MCF 10A (cell line): Measurements from ENCODE around the gene PLEKHF1. TPM values are rescaled to one million over a fixed set of nuclear protein-coding genes. Genes with fewer than 3 reads are reported as not detected.
A peak's percentile ranks its signal among the peaks of the same experiment; 100 is the strongest.

Experiments used
- BruUV-seq: library from RNA; stranded (reverse); fragments of 400-500 nt; replicated peaks from 2 replicates; lab custom pipeline; 2021; lab: Mats Ljungman, UMichigan
- CTCF ChIA-PET: fragments of 300-600 bp; sonication (Branson Sonifier 250); formaldehyde crosslinking; extraction: SDS; loops from one replicate; lab custom pipeline; 2021; ENCODE audit warnings: antibody characterized with exemption, inconsistent platforms; lab: Yijun Ruan, JAX
- POLR2A ChIA-PET: fragments of 300-600, 350-650 bp; sonication (Branson Sonifier 250); formaldehyde crosslinking; extraction: SDS; loops from one replicate; lab custom pipeline; 2020; ENCODE audit warnings: antibody characterized with exemption, inconsistent platforms; lab: Yijun Ruan, JAX
- DNase-seq: peaks from one replicate; pipeline ENCODE4 v3.0.0-alpha.2; 2018; ENCODE audit not compliant: unreplicated experiment
- H3K27ac Mint-ChIP-seq: one replicate; pipeline ENCODE4 v1.8.0; 2022; ENCODE audit warnings: mild to moderate bottlenecking, low read depth, mixed read lengths; ENCODE audit not compliant: unreplicated experiment
- H3K27me3 Mint-ChIP-seq: one replicate; pipeline ENCODE4 v1.8.0; 2022; ENCODE audit warnings: mixed read lengths; ENCODE audit not compliant: insufficient read depth, unreplicated experiment
- H3K36me3 Mint-ChIP-seq: one replicate; pipeline ENCODE4 v1.8.0; 2022; ENCODE audit warnings: mild to moderate bottlenecking, moderate library complexity, mixed read lengths; ENCODE audit not compliant: insufficient read depth, unreplicated experiment
- H3K4me1 Mint-ChIP-seq: one replicate; pipeline ENCODE4 v1.8.0; 2022; ENCODE audit warnings: mixed read lengths; ENCODE audit not compliant: insufficient read depth, unreplicated experiment
- H3K4me3 Mint-ChIP-seq: one replicate; pipeline ENCODE4 v1.8.0; 2022; ENCODE audit warnings: mild to moderate bottlenecking, moderate library complexity, mixed read lengths; ENCODE audit not compliant: unreplicated experiment
- H3K9me3 Mint-ChIP-seq: one replicate; pipeline ENCODE4 v1.8.0; 2022; ENCODE audit warnings: mixed read lengths; ENCODE audit not compliant: unreplicated experiment
- CTCF ChIP-seq: fragments of 200-600 bp; IDR thresholded peaks from one replicate; pipeline ENCODE4 v1.8.0; 2022; ENCODE audit warnings: antibody characterized with exemption, mild to moderate bottlenecking; ENCODE audit not compliant: unreplicated experiment
- intact Hi-C: fragments of 100-400 bp; cut with micrococcal nuclease; formaldehyde crosslinking; loops from 2 replicates; pipeline ENCODE4 v1.14.1; 2022
- total RNA-seq: library from RNA; stranded (reverse); gene quantifications from 2 replicates; pipeline ENCODE4 v1.2.3, GENCODE V29; 2022

The PLEKHF1 gene
- total RNA-seq, 1 experiment from 2014 or later: 2.9 TPM

- no peak overlapping the region for H3K4me3 Mint-ChIP-seq
- no peaks in the 10 kb centered on the region for H3K27me3 Mint-ChIP-seq
- H3K4me1 Mint-ChIP-seq: no peaks in the 10 kb centered on the region
- H3K27ac Mint-ChIP-seq: no peak overlapping the region
- no peaks in the 10 kb centered on the region for H3K36me3 Mint-ChIP-seq
- CTCF ChIA-PET: interaction anchor here (0.6 to 3.0 kb wide), 14 partner anchors 9 to 458 kb away, joined by 3 to 14 read pairs (median 5); partner anchors contain the start of gene C19orf12
- no TSS peak for BruUV-seq
- DNase-seq: peak; percentile 70
- intact Hi-C loops: loop anchor here (1.0 kb wide), 1 partner anchor 21 kb away; no protein-coding TSS in a partner anchor
- POLR2A ChIA-PET: interaction anchor here (0.6 to 0.7 kb wide), 2 partner anchors 14 to 118 kb away, joined by 3 to 5 read pairs; no protein-coding TSS in a partner anchor
- peak; percentile 66 for TF ChIP-seq CTCF
- H3K9me3 Mint-ChIP-seq: peaks cover under 1% of the 10 kb centered on the region
Observed at GRCh38 chr19:29694669-29695627, 29.7 kb downstream of the PLEKHF1 start.

- no peak for DNase-seq
- no peaks in the 10 kb centered on the region for H3K9me3 Mint-ChIP-seq
- no peak overlapping the region for H3K4me3 Mint-ChIP-seq
- no peaks in the 10 kb centered on the region for H3K4me1 Mint-ChIP-seq
- no peak overlapping the region for H3K27ac Mint-ChIP-seq
- no TSS peak for BruUV-seq
- no peak for TF ChIP-seq CTCF
- CTCF ChIA-PET: interaction anchor here (0.7 to 0.8 kb wide), 2 partner anchors 66 to 830 kb away, joined by 4 to 5 read pairs; no protein-coding TSS in a partner anchor
- H3K27me3 Mint-ChIP-seq: no peaks in the 10 kb centered on the region
- POLR2A ChIA-PET: no interaction called here
- intact Hi-C loops: no loop called here
- H3K36me3 Mint-ChIP-seq: no peaks in the 10 kb centered on the region
Observed at GRCh38 chr19:29695765-29696564, 30.7 kb downstream of the PLEKHF1 start.

GRCh38 chr19:29696565-29696846, 31.2 kb downstream of the PLEKHF1 start:
- Mint-ChIP-seq H3K36me3 (no peaks in the 10 kb centered on the region), H3K27me3 (no peaks in the 10 kb centered on the region), H3K4me3 (no peak overlapping the region), H3K27ac (no peak overlapping the region), H3K9me3 (no peaks in the 10 kb centered on the region), H3K4me1 (no peaks in the 10 kb centered on the region)
- CTCF ChIA-PET: interaction anchor here (0.7 kb wide), 1 partner anchor 830 kb away, joined by 4 read pairs; no protein-coding TSS in a partner anchor
- POLR2A ChIA-PET: no interaction called here
- no TSS peak for BruUV-seq
- no peak for DNase-seq
- TF ChIP-seq CTCF: no peak
- intact Hi-C loops: no loop called here
